Lower lobe of right lung (tissue), 2 donors: ENCODE results near the gene TENT5C. TPM values are rescaled to one million over a fixed set of nuclear protein-coding genes. Genes with fewer than 3 reads are reported as not detected.

Experiments used
- ATAC-seq, 2 donors: fragments of 200-7000 bp; cut with Tn5 transposase; one replicate each; pipeline ENCODE4 v1.9.1; 2020 to 2022; ENCODE audit warnings: mild to moderate bottlenecking in 2 of 2, moderate library complexity in 2 of 2
- DNase-seq: peaks from one replicate; pipeline ENCODE4 v3.0.0-alpha.2; 2020
- H3K27ac ChIP-seq: fragments of 200-600 bp; one replicate; pipeline ENCODE4 v1.8.0; 2022
- H3K27me3 ChIP-seq: fragments of 200-600 bp; one replicate; pipeline ENCODE4 v1.8.0; 2022; ENCODE audit warnings: low read depth
- H3K36me3 ChIP-seq: fragments of 200-600 bp; one replicate; pipeline ENCODE4 v1.8.0; 2022; ENCODE audit warnings: mild to moderate bottlenecking
- H3K4me1 ChIP-seq: fragments of 200-600 bp; one replicate; pipeline ENCODE4 v1.8.0; 2022
- H3K4me3 ChIP-seq: fragments of 200-600 bp; one replicate; pipeline ENCODE4 v1.8.0; 2022; ENCODE audit warnings: mild to moderate bottlenecking
- H3K9me3 ChIP-seq: fragments of 200-600 bp; one replicate; pipeline ENCODE4 v1.8.0; 2022
- intact Hi-C: fragments of 100-400 bp; cut with DNase I; formaldehyde crosslinking; loops from one replicate; pipeline ENCODE4 v1.11.0; 2022
- total RNA-seq: library from RNA; stranded (reverse); fragmentation: NEBNext Ultra II Directional; extraction: Animal tissue kit (Norgen Biotek cat#: 25700); gene quantifications from one replicate; pipeline ENCODE4 v1.2.1, GENCODE V29; 2021
- TF ChIP-seq, protein P1 (sequence below): fragments of 200-600 bp; IDR thresholded peaks from one replicate; pipeline ENCODE4 v1.8.0; 2022; ENCODE audit warnings: antibody characterized with exemption, mild to moderate bottlenecking
- donor health status: DM: no; HTN: yes; CAD: no; lungs with severe emphysema.

Gene TENT5C
- total RNA-seq, 1 donor from 2014 or later, result 23.2 TPM

GRCh38 chr1:117615474-117615873, 9.6 kb downstream of the TENT5C start:
- no peak overlapping the region for H3K27ac ChIP-seq
- no peak overlapping the region for H3K4me3 ChIP-seq
- H3K36me3 ChIP-seq, result no peaks in the 10 kb centered on the region
- no peaks in the 10 kb centered on the region for H3K9me3 ChIP-seq
- DNase-seq (no peak), ATAC-seq (peak; percentile 42 to 54)
- TF ChIP-seq, protein P1, sequence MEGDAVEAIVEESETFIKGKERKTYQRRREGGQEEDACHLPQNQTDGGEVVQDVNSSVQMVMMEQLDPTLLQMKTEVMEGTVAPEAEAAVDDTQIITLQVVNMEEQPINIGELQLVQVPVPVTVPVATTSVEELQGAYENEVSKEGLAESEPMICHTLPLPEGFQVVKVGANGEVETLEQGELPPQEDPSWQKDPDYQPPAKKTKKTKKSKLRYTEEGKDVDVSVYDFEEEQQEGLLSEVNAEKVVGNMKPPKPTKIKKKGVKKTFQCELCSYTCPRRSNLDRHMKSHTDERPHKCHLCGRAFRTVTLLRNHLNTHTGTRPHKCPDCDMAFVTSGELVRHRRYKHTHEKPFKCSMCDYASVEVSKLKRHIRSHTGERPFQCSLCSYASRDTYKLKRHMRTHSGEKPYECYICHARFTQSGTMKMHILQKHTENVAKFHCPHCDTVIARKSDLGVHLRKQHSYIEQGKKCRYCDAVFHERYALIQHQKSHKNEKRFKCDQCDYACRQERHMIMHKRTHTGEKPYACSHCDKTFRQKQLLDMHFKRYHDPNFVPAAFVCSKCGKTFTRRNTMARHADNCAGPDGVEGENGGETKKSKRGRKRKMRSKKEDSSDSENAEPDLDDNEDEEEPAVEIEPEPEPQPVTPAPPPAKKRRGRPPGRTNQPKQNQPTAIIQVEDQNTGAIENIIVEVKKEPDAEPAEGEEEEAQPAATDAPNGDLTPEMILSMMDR, result no peak
- H3K4me1 ChIP-seq, result peaks cover 41% of the 10 kb centered on the region
- H3K27me3 ChIP-seq, result no peaks in the 10 kb centered on the region
- intact Hi-C loops, result no loop called here

DNA sequence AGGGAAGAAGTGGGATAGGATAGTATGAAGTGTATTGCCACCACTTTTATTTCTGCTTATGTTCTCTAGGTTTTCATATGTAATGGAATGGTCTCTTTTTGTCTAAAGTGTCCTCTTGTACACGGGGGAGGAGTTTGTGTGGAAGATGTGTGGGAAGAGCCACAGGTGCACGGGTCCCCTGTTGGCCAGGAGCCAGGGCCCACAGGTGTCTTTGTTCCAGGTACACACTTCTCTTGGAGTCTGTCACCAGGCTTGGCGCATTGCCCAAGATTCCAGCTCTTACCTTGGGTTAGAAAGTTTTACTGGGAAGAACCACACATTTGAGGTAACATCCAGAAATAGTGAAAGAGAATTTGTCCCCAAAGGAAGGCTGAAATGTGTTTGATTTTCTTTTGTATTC, 10.5 kb downstream of the TENT5C start:
- Histone ChIP-seq H3K9me3 (no peaks in the 10 kb centered on the region), H3K4me1 (peaks cover 41% of the 10 kb centered on the region), H3K27me3 (no peaks in the 10 kb centered on the region), H3K27ac (no peak overlapping the region), H3K36me3 (no peaks in the 10 kb centered on the region), H3K4me3 (no peak overlapping the region)
- ATAC-seq, result no peak
- TF ChIP-seq, protein P1, result no peak
- DNase-seq, result no peak
- intact Hi-C loops, result no loop called here

DNA sequence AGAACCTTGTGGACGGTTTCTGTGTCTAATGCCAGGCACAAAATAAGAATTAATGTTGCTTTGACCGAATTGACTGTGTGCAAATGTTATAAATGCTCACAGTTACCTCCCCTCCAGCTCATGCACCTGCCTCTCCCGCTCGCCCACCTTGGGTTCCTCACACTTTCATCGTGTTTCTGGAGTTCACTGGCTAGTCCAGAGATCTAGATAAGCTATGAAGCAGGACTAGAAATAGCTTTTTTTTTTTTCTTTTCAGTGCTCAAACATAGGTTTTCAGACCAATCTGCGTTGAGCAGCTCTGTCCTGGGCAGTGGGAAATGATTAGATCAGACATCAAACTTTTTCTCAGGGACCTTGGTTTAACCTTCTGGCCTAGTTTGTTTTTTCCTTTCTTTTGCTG, 11.1 kb downstream of the TENT5C start:
- intact Hi-C loops, result no loop called here
- ATAC-seq (no peak), DNase-seq (no peak)
- H3K27ac ChIP-seq, result no peak overlapping the region
- H3K27me3 ChIP-seq, result no peaks in the 10 kb centered on the region
- H3K4me1 ChIP-seq, result peaks cover 38% of the 10 kb centered on the region
- TF ChIP-seq, protein P1, result no peak
- no peak overlapping the region for H3K4me3 ChIP-seq
- no peaks in the 10 kb centered on the region for H3K9me3 ChIP-seq
- no peaks in the 10 kb centered on the region for H3K36me3 ChIP-seq

DNA sequence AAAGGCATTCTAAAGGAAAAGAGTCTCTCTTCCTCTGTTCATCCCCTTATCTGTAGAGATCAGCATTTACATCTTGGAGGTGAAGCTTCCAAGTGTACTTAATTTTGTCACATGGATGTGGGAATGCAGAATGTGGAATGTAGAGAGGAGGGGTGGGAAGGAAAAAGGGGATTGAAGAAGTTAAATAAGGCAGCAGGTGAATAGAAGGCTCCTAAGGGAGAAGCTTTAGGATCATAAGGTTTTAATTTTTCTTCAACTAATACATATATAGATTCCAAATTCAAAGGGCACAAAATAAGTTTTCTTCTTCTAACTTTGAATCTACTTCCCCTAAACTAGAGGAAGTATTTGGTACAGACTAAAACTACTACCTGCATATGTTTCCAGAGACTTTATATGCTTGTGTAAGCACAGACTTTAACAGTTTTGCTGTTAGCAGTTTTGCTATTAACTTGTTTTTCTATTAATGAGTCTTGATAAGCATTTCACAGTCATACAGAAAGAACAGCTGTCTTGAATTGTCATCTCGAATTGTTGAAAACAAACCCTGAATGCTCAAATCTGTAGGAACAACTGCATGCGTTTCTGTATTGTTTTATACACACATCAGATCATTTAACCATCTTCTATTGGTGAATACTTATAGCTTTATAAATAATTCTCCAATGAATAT, 12.7 kb downstream of the TENT5C start:
- H3K9me3 ChIP-seq, result no peaks in the 10 kb centered on the region
- no peak overlapping the region for H3K27ac ChIP-seq
- DNase-seq (no peak), ATAC-seq (no peak)
- peaks cover 24% of the 10 kb centered on the region for H3K4me1 ChIP-seq
- H3K36me3 ChIP-seq, result peaks cover 9% of the 10 kb centered on the region
- H3K27me3 ChIP-seq, result no peaks in the 10 kb centered on the region
- intact Hi-C loops, result no loop called here
- TF ChIP-seq, protein P1, result no peak
- no peak overlapping the region for H3K4me3 ChIP-seq

DNA sequence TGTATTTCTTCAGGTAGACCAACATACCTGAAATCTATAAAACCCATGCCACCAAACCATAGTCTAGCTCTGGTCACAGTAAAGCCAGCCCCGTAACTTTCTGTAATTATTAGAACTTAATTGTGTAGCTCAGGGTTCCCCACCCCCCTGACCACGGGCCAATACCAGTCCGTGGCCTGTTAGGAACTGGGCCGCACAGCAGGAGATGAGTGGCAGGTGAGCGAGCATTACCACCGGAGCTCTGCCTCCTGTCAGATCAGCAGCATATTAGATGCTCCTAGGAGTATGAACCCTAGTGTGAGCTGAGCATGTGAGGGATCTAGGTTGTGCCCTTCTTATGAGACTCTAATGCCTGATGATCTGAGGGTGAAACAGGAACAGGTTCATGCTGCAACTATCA, 14.6 kb downstream of the TENT5C start:
- H3K9me3 ChIP-seq, result no peaks in the 10 kb centered on the region
- H3K27ac ChIP-seq, result no peak overlapping the region
- no peaks in the 10 kb centered on the region for H3K27me3 ChIP-seq
- TF ChIP-seq, protein P1, result no peak
- H3K4me1 ChIP-seq, result peaks cover 7% of the 10 kb centered on the region
- intact Hi-C loops, result no loop called here
- H3K36me3 ChIP-seq, result peaks cover 17% of the 10 kb centered on the region
- H3K4me3 ChIP-seq, result no peak overlapping the region
- ATAC-seq, result no peak
- DNase-seq, result no peak
